Ovary (tissue), 9 donors: Measurements from ENCODE around the gene FPR3. TPM values are rescaled to one million over a fixed set of nuclear protein-coding genes. Genes with fewer than 3 reads are reported as not detected.
A peak's percentile ranks its signal among the peaks of the same experiment; 100 is the strongest.

ENCODE experiments used
- DNase-seq, 5 donors: peaks; one replicate each; pipeline ENCODE4 v3.0.0-alpha.2; 2019 to 2020
- H3K27ac ChIP-seq, 2 donors: fragments of 200-600 bp; one replicate each; pipeline versions ENCODE4 v1.5.1 to v1.8.0; 2019 to 2022
- H3K27me3 ChIP-seq: fragments of 200-600 bp; one replicate; pipeline ENCODE4 v1.8.0; 2022
- H3K36me3 ChIP-seq: fragments of 200-600 bp; sonication (generic); one replicate; pipeline ENCODE4 v1.5.1; 2019
- H3K4me1 ChIP-seq: one replicate; pipeline ENCODE4 v1.8.1; 2013; ENCODE audit warnings: mild to moderate bottlenecking, moderate library complexity; ENCODE audit not compliant: insufficient read depth
- H3K4me3 ChIP-seq: fragments of 200-600 bp; sonication (generic); one replicate; pipeline ENCODE4 v1.5.1; 2017
- H3K9me3 ChIP-seq, 2 donors: fragments of 200-600 bp in 1 of 2; sonication (generic) in 1 of 2; one replicate each; pipeline versions ENCODE4 v1.5.1 to v1.8.1; 2013 to 2019; ENCODE audit warnings: mild to moderate bottlenecking in 1 of 2, moderate library complexity in 1 of 2
- EP300 ChIP-seq: sonication (generic); formaldehyde crosslinking; IDR thresholded peaks from one replicate; pipeline ENCODE4 v1.6.1; 2017; ENCODE audit warnings: antibody characterized with exemption
- POLR2A ChIP-seq: fragments of 450-650 bp; IDR thresholded peaks from one replicate; pipeline ENCODE4 v1.6.1; 2017; ENCODE audit warnings: antibody characterized with exemption, mild to moderate bottlenecking, moderate library complexity
- WGBS, 3 donors: extraction: QIAGEN DNeasy Blood & Tissue Kit in 1 of 3; methylation state at CpG; one replicate each; pipeline versions ENCODE4 v1.1.5 to v1.1.7; 2013 to 2017; 5-methylcytosine and 5-hydroxymethylcytosine counted together
- intact Hi-C, 4 donors: fragments of 100-400 bp; cut with DNase I; formaldehyde crosslinking; loops; one replicate each; pipeline versions ENCODE4 v1.11.0 to v1.15.1; 2022 to 2023
- polyA plus RNA-seq, 2 donors: library from polyadenylated mRNA; stranded (reverse); fragments of 200-250 nt in 1 of 2; fragments of 350-450 nt in 1 of 2; fragmentation: Illumina TruSeq in 1 of 2; extraction: RNeasy Lipid Tissue Mini Kit (QIAGEN cat#74804) in 1 of 2; gene quantifications; one replicate each; pipeline ENCODE4 v1.2.3, GENCODE V29; 2013 to 2014
- total RNA-seq, 7 donors: library from RNA; depleted of rRNA in 2 of 7; stranded (reverse); fragments of >200 nt in 2 of 7; fragmentation: NEBNext Ultra II Directional in 3 of 7; extraction: Animal tissue kit (Norgen Biotek cat#: 25700) in 3 of 7; gene quantifications; one replicate each; pipeline versions ENCODE4 v1.1.0 to v1.2.4, GENCODE V29; 2016 to 2023
- TF ChIP-seq, protein P1 (sequence below), 3 donors: fragments of 450-650 bp in 2 of 3; fragments of 200-600 bp in 1 of 3; IDR thresholded peaks; one replicate each; pipeline versions ENCODE4 v1.5.1 to v1.8.0; 2016 to 2022; ENCODE audit warnings: antibody characterized with exemption in 3 of 3, mild to moderate bottlenecking in 1 of 3
- donor health status: DM: no; HTN: no; CAD: no; lungs with moderate emphysema.
- donor health status: DM: no; HTN: no; CAD: no.
- donor health status: Bipolar disorder and iron deficiency.
- donor health status: DM: yes; HTN: yes; CAD: no.
- donor health status: DM: no; HTN: no; CAD: no.
- donor health status: DM: yes; HTN: yes; CAD: no.

FPR3 gene
- total and polyA plus RNA-seq, 9 donors: 1.5 to 20.5 (median 3.5) TPM

DNA sequence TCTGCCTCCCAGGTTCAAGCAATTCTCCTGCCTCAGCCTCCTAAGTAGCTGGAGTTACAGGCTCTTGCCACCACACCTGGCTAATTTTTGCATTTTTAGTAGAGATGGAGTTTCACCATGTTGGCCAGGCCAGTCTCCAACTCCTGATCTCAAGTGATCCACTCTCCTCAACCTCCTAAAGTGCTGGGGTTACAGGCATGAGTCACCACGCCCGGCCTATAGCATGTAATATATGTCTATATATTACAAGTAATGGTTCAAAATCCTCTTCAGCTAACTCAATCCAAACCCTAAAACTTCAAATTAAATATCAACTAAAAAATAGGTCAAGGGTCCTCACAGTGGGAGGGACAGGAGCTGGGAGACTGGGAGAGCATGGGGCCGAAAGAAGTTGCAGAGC is 28.0 kb downstream of the FPR3 start:
- Histone ChIP-seq H3K27me3 (no peaks in the 10 kb centered on the region), H3K9me3 (peaks cover 0 to 4% of the 10 kb centered on the region in 2 donors), H3K4me3 (no peak overlapping the region), H3K4me1 (no peaks in the 10 kb centered on the region), H3K36me3 (no peaks in the 10 kb centered on the region), H3K27ac (no peak overlapping the region)
- no peak for DNase-seq
- TF ChIP-seq, protein P1, sequence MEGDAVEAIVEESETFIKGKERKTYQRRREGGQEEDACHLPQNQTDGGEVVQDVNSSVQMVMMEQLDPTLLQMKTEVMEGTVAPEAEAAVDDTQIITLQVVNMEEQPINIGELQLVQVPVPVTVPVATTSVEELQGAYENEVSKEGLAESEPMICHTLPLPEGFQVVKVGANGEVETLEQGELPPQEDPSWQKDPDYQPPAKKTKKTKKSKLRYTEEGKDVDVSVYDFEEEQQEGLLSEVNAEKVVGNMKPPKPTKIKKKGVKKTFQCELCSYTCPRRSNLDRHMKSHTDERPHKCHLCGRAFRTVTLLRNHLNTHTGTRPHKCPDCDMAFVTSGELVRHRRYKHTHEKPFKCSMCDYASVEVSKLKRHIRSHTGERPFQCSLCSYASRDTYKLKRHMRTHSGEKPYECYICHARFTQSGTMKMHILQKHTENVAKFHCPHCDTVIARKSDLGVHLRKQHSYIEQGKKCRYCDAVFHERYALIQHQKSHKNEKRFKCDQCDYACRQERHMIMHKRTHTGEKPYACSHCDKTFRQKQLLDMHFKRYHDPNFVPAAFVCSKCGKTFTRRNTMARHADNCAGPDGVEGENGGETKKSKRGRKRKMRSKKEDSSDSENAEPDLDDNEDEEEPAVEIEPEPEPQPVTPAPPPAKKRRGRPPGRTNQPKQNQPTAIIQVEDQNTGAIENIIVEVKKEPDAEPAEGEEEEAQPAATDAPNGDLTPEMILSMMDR (IDR thresholded peaks at IDR 0.05): no peak
- TF ChIP-seq EP300: no peak
- no peak for TF ChIP-seq POLR2A
- intact Hi-C loops: no loop called here
- WGBS, 3 donors: 90 to 94% (median 91%) methylated on average over 3 of the region's 3 CpGs

DNA sequence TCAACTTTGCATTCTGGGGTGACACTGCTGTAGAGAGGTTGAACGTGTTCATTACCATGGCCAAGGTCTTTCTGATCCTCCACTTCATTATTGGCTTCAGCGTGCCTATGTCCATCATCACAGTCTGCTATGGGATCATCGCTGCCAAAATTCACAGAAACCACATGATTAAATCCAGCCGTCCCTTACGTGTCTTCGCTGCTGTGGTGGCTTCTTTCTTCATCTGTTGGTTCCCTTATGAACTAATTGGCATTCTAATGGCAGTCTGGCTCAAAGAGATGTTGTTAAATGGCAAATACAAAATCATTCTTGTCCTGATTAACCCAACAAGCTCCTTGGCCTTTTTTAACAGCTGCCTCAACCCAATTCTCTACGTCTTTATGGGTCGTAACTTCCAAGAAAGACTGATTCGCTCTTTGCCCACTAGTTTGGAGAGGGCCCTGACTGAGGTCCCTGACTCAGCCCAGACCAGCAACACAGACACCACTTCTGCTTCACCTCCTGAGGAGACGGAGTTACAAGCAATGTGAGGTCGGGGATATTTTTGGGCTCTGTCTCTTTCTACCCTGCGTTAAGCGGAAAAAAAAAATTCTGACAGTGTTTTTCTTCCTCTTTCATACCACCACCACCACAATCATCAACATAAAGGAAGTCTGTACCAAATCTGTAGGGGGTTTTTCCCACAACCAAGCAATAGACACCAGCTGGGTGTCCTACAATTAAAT is 29.5 kb downstream of the FPR3 start:
- Histone ChIP-seq H3K9me3 (peaks cover 0 to 9% of the 10 kb centered on the region in 2 donors), H3K27ac (no peak overlapping the region), H3K4me3 (no peak overlapping the region), H3K4me1 (no peaks in the 10 kb centered on the region), H3K27me3 (no peaks in the 10 kb centered on the region), H3K36me3 (no peaks in the 10 kb centered on the region)
- intact Hi-C loops: no loop called here
- 89 to 91% (median 90%) methylated on average over 13 of the region's 13 CpGs for WGBS, 3 donors
- DNase-seq: no peak
- TF ChIP-seq, protein P1 (IDR thresholded peaks at IDR 0.05): no peak
- no peak for TF ChIP-seq POLR2A
- no peak for TF ChIP-seq EP300

DNA sequence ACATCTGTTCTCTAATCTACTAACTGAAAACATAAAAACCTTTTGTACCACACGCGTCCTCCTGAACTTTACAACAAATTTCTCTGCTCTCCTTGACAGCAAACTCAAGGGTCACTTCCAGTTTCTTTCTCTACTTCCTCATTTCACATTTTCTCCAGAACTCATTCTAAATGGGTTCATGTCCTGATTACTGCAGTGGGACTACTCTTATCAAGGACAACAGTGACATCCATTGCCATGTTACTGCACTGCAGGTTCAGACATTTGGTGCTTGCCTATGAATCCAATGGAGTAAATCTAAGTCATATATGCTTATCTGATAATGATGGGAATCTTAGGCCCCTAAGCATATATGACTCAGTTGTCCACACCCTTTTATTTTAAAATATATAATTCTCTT is 35.3 kb downstream of the FPR3 start:
- peaks cover 0 to 9% of the 10 kb centered on the region in 2 donors for H3K9me3 ChIP-seq
- no peaks in the 10 kb centered on the region for H3K27me3 ChIP-seq
- no peaks in the 10 kb centered on the region for H3K36me3 ChIP-seq
- no peak overlapping the region for H3K27ac ChIP-seq
- intact Hi-C loops: no loop called here
- H3K4me1 ChIP-seq: no peaks in the 10 kb centered on the region
- no peak overlapping the region for H3K4me3 ChIP-seq
- WGBS, 3 donors: 77 to 92% (median 89%) methylated on average over 2 of the region's 2 CpGs
- DNase-seq: no peak
- no peak for TF ChIP-seq EP300
- TF ChIP-seq, protein P1 (IDR thresholded peaks at IDR 0.05): peak in 1 of 3 donors; percentile 39

DNA sequence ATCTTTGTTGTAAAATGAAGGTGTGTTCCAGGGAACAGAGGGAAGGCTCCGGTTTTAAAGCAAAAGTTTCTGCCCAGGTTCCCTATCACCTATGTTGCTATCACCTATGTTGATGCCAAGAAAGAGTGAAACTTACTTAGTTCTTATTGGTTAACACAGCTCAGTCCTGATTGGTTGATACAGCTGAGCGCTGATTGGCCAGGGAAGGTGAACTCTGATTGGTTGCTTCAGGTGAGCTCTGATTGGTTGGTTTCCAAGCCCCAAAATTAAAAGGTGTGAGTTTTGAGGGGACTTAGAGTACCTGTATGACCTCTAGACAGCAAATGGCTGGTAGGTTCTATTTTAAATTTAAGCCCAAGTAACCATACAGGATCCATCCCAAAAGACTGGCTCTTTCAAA is 42.2 kb downstream of the FPR3 start:
- intact Hi-C loops: no loop called here
- Histone ChIP-seq H3K9me3 (no peaks in the 10 kb centered on the region), H3K4me1 (no peaks in the 10 kb centered on the region), H3K4me3 (no peak overlapping the region), H3K27me3 (no peaks in the 10 kb centered on the region), H3K27ac (no peak overlapping the region), H3K36me3 (no peaks in the 10 kb centered on the region)
- 89 to 96% (median 95%) methylated on average over 2 of the region's 2 CpGs for WGBS, 3 donors
- TF ChIP-seq, protein P1 (IDR thresholded peaks at IDR 0.05): no peak
- TF ChIP-seq POLR2A: no peak
- TF ChIP-seq EP300: no peak
- DNase-seq: no peak
